Sciatic nerve (tissue), 2 donors: ENCODE data around the gene MAP3K20. TPM values are rescaled to one million over a fixed set of nuclear protein-coding genes. Genes with fewer than 3 reads are reported as not detected.
"Not testable (repeated sequence)": the region's sequence is repeated elsewhere in the genome, so short reads cannot be mapped to it uniquely, and the experiment has no call there.

ENCODE experiments used
- ATAC-seq: fragments of 200-7000 bp; cut with Tn5 transposase; one replicate; pipeline ENCODE4 v1.9.1; 2020; ENCODE audit warnings: mild to moderate bottlenecking, moderate library complexity
- DNase-seq: peaks from one replicate; pipeline ENCODE4 v3.0.0-alpha.2; 2020; ENCODE audit warnings: low spot score
- intact Hi-C: fragments of 100-400 bp; cut with DNase I; formaldehyde crosslinking; loops from one replicate; pipeline ENCODE4 v1.14.2; 2022
- total RNA-seq: library from RNA; stranded (reverse); fragmentation: NEBNext Ultra II Directional; extraction: Animal tissue kit (Norgen Biotek cat#: 25700); gene quantifications from one replicate; pipeline ENCODE4 v1.2.1, GENCODE V29; 2021
- donor health status: DM: no; HTN: no; CAD: no.
- donor health status: DM: no; HTN: no; CAD: no.

The MAP3K20 gene
- 36.2 TPM for total RNA-seq

DNA sequence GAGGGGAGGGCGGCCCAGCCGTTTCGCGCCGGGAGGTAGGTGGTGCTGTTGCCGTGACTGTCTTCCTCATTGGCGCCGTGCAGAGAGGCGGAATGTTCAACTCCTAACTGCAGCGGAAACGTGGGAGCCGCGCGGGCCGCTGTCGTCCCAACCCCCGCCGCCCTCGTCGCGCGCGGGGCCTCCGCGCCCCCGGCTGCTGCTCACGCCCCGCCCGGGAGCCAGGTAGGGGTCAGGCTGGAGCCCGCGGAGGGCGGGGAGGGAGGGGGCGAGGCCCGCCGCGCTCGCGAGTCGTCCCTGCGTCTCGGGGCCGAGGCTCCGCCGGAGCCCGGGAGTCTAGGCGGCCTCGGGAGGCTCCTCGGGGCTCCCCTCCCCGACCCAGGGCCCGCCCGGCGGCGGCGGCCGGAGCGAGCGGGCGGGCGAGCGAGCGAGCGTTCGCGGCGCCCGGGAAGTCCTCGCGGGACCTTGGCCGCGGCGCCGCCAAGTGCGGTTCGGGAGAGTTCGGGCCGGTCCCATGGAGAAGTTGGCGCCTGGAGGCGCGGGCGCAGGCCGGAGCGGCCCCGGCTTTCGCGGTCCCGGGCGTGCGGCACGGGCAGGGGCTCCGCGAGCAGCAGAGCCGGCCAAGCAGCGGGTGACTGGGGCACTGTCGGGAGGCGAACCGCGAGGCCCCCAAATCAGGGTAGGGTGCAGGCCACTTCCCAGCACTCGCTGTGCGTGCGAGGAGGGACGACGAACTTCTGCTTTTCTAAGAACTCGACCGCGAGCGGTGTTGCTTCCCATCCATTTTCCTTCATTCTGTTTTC lies at the start of gene MAP3K20:
Gene MAP3K20 (plus strand): TSS at position 66 of the 800 bp plus-strand sequence. CDS start 15,186 bp downstream, outside the sequence.
- ATAC-seq (peak; percentile 85), DNase-seq (peak; percentile 86)
- intact Hi-C loops: no loop called here

DNA sequence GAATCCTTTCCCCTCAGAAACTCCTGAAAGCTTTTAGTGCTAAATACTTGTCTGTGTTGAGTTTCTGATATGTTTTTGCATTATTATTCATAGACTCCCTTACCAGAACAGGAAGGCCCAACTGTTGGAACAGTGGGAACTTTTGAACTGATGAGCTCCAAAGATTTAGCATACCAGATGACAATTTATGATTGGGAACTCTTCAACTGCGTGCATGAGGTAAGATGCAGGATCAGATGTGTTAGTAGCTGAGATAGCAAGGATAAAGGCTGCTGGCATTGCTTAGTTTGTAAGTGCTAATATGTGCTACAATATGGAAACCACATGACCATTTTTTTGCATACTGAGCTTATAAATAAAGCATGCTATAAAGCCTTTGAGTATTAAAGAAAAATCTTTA lies 49.2 kb upstream of the MAP3K20 start:
- DNase-seq (no peak), ATAC-seq (no peak)
- intact Hi-C loops: loop anchor here (5.0 kb wide), 1 partner anchor 186 kb away; no protein-coding TSS in a partner anchor

GRCh38 chr2:173027181-173028128 lies 48.2 kb upstream of the MAP3K20 start:
- DNase-seq (peak; percentile 94), ATAC-seq (peak; percentile 91)
- intact Hi-C loops: loop anchor here (5.0 kb wide), 1 partner anchor 185 kb away; no protein-coding TSS in a partner anchor

- ATAC-seq: no peak
- no peak for DNase-seq
- intact Hi-C loops: loop anchor here (5.0 kb wide), 1 partner anchor 184 kb away; no protein-coding TSS in a partner anchor
Observed at GRCh38 chr2:173028141-173028540, 47.5 kb upstream of the MAP3K20 start.

- DNase-seq (no peak), ATAC-seq (no peak)
- intact Hi-C loops: loop anchor here (5.0 kb wide), 1 partner anchor 184 kb away; no protein-coding TSS in a partner anchor
Observed at GRCh38 chr2:173028671-173029070, 47.0 kb upstream of the MAP3K20 start.

DNA sequence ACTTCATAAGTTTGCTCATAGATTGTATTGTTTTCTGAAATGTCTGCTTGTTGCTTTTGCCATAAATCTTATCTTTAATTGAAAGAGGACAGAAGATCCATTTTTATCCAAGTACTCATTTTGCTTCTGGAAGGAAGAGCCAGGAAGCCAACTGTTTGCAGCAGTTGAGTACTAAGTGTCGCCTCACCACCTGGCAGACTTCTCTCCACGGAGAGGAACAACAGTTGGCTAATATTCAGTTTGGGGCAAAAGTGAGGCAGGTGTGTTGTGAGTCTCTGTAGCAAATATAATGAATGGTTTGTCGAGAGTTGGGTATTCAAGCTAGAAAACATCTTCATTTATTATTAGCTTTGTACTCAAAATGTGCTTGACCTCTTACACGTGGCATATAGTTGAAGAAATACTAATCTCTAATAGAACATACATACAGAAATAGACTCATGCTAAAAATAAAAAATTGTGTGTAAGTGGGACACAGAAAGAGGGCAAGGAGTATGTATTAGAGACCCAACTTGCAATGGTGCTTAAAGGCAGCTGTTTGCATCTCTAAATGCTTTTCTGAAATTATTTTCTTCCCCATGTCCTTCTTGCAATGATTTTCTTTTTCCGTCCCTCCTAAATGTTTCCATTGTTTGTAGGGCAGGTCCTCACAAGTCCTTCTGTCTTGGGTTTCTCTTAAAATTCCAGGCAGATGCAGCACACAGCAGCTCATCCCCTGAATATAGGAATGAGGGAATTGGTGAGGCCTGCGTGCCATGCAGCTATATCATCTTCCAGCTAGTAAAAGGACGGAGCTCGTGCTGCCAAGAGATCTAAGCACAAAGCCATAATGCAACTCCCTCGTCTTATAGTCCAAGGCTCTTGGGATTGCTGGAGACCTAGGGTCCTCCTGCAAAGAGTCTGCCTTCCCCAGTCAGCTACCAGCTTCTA lies 44.8 kb upstream of the MAP3K20 start:
- intact Hi-C loops: no loop called here
- ATAC-seq: no peak
- no peak for DNase-seq

DNA sequence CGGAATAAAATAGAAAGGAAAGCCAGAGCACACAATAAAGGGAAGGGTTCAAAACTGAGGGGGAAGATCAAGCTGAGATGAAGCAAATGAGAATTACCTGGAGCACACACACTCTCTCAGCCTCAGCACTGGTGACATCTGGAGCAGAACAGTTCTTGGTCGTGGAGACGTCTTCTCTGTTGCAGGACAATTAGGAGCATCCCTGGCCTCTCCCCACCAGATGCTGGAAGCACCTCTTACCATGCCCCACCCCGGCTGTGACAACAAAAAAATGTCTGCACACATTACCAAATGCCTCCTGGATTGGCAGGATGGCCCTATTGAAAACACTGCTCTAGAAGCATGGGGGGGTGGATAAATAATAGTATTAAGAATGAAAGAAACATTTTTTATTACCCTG lies 43.6 kb upstream of the MAP3K20 start:
- intact Hi-C loops: no loop called here
- DNase-seq: no peak
- ATAC-seq: no peak

GRCh38 chr2:173033084-173033483 lies 42.6 kb upstream of the MAP3K20 start:
- intact Hi-C loops: no loop called here
- ATAC-seq (no peak), DNase-seq (no peak)

DNA sequence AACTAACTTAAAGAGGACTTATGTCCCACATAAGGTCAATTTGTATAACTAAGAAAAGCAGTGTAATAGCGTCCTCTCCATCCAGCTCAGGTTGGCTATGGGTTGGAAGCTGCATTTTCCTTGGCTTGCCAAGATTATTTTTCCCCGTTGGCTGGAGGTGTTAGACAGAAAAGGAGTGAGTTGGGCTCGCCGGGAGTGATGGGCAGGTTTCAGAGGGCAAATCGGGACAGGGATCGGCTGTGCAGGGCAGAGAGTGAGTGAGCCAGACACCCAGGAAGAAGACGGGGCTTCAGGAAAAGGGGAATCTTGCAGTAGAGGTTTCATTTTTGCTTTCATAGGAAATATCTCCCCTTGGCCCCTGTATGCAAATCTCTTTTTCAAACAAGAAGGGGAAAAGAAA lies 41.5 kb upstream of the MAP3K20 start:
- intact Hi-C loops: no loop called here
- ATAC-seq (no peak), DNase-seq (no peak)

- ATAC-seq: no peak
- no peak for DNase-seq
- intact Hi-C loops: no loop called here
Observed at GRCh38 chr2:173037245-173038120, 38.2 kb upstream of the MAP3K20 start.

DNA sequence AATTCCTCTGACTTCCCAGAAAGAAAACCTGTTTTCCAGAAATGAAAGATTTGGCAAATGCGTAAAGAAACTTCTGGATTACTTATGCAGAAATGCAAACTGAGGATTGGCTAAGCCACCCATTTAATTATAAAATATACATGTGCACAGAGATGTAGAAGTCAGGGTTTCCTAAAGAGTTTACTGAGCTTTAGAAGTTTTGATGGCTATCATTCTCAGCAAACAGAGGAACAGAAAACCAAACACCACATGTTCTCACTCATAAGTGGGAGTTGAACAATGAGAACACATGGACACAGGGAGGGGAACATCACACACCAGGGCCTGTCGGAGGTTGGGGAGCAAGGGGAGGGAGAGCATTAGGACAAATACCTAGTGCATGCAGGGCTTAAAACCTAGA lies 37.4 kb upstream of the MAP3K20 start:
- DNase-seq, intact Hi-C loops, ATAC-seq: not testable (repeated sequence)

- ATAC-seq: no peak
- intact Hi-C loops: no loop called here
- DNase-seq: no peak
Observed at GRCh38 chr2:173040729-173041128, 34.9 kb upstream of the MAP3K20 start.

GRCh38 chr2:173043476-173043875 lies 32.2 kb upstream of the MAP3K20 start:
- intact Hi-C loops: no loop called here
- ATAC-seq: peak; percentile 73
- no peak for DNase-seq

GRCh38 chr2:173043897-173044519 lies 31.6 kb upstream of the MAP3K20 start:
- ATAC-seq: no peak
- intact Hi-C loops: no loop called here
- no peak for DNase-seq

DNA sequence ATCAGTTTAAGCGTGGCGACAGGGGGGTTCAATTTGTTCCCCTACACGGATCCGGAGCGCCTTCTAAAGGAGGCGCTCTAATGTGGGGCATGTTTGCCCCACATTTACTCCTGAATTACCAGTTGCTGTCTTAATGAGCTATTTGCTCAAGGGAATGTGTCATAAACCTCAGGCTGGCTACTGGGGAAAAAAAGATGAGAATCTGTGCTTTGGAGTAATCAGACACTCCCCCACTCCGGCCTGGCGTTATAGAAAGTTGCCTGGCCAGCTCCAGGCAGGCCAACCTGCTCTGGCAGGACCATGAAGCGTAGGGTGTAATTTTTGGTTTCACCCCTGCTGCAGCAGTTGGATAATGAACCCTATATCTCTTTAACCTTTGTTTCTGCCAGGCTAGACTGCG lies 31.0 kb upstream of the MAP3K20 start:
- intact Hi-C loops: no loop called here
- DNase-seq (no peak), ATAC-seq (no peak)

DNA sequence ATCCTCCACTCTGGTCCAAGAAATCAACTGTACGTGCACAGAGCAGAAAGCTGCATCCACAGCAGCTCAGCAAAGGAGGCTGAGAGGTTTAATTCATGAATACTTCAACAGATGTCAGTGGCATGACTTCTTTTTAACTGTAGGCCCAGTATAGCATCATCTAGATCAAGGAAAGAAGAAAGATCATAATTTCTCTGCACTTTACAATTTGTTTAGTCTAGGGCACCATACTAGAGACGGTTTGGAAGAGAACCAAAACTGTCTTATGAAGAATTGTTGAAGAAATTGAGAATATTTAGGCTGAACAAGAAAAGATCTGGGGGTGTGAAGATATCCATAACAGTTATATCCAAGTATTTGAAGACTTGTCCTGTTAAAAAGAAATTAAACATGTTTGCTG lies 30.5 kb upstream of the MAP3K20 start:
- ATAC-seq: no peak
- no peak for DNase-seq
- intact Hi-C loops: no loop called here

DNA sequence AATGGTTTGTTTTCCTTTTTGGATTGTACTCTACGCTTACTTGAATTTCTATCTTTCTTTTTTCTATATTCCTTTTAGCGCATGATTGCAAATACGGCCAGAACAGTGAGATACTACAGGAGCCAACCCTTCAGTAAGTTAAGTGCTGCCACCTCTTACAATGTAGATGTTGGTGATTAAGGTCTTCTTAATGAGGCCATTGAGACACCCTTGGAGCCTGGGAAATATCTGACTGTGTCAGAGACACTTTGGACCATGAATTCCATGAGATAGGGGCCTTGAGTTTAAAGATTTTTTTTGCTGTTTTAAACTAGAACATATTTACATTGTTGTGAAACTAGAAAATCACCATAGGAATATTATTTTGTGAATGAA lies 27.1 kb upstream of the MAP3K20 start:
- ATAC-seq (peak; percentile 16), DNase-seq (no peak)
- intact Hi-C loops: no loop called here
